Keratinocyte (primary cell): ENCODE data around the gene QSOX1.

Source experiments
- EZH2 ChIP-seq: IDR thresholded peaks from one replicate; pipeline ENCODE4 v1.6.1; 2012; ENCODE audit warnings: inconsistent platforms, mild to moderate bottlenecking, low read length, moderate library complexity
- TF ChIP-seq, protein P1 (sequence below), 3 experiments: IDR thresholded peaks in 1 of 3; conservative IDR thresholded peaks in 1 of 3; optimal IDR thresholded peaks in 1 of 3; 2 replicates in 2 of 3; 3 replicates in 1 of 3; pipeline versions ENCODE3 to v1.5.1; 2011; ENCODE audit warnings: low read length in 3 of 3, mild to moderate bottlenecking in 3 of 3, moderate library complexity in 2 of 3, control low read depth in 1 of 3, inconsistent platforms in 1 of 3; ENCODE audit not compliant: insufficient read depth in 2 of 3; ENCODE audit errors: extremely low read depth in 1 of 3

DNA sequence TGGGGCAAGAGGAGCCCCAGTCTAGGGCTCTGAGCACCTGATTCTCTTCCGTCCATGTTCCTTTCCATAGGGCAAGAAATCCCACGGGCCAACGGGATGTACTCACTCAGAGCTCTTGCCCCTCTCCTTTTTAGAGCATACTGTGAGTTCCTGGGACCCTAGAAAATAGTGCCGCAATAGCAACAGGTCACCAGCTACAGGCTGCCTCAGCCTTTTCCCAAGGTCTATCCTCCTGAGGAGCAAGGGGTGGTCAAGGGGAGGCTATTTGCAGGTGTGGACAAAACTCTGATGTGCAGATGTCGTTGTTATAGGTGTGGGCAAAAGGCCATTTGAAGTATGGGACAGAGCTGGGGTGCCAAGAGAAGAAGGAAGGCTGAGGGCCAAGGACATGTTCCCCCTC lies 1.6 kb upstream of the QSOX1 start:
- no peak for TF ChIP-seq EZH2
- TF ChIP-seq, protein P1, sequence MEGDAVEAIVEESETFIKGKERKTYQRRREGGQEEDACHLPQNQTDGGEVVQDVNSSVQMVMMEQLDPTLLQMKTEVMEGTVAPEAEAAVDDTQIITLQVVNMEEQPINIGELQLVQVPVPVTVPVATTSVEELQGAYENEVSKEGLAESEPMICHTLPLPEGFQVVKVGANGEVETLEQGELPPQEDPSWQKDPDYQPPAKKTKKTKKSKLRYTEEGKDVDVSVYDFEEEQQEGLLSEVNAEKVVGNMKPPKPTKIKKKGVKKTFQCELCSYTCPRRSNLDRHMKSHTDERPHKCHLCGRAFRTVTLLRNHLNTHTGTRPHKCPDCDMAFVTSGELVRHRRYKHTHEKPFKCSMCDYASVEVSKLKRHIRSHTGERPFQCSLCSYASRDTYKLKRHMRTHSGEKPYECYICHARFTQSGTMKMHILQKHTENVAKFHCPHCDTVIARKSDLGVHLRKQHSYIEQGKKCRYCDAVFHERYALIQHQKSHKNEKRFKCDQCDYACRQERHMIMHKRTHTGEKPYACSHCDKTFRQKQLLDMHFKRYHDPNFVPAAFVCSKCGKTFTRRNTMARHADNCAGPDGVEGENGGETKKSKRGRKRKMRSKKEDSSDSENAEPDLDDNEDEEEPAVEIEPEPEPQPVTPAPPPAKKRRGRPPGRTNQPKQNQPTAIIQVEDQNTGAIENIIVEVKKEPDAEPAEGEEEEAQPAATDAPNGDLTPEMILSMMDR (optimal IDR thresholded peaks at IDR 0.05 in 1 of 3, IDR thresholded peaks at IDR 0.05 in 1 of 3, conservative IDR thresholded peaks at IDR 0.05 in 1 of 3; ENCODE audit: extremely low read depth in 1 of 3, insufficient read depth in 2 of 3, low read length in 3 of 3): no peak
